ENCODE measurements around the gene LAPTM4A.
A peak's percentile ranks its signal among the peaks of the same experiment; 100 is the strongest.

DNA sequence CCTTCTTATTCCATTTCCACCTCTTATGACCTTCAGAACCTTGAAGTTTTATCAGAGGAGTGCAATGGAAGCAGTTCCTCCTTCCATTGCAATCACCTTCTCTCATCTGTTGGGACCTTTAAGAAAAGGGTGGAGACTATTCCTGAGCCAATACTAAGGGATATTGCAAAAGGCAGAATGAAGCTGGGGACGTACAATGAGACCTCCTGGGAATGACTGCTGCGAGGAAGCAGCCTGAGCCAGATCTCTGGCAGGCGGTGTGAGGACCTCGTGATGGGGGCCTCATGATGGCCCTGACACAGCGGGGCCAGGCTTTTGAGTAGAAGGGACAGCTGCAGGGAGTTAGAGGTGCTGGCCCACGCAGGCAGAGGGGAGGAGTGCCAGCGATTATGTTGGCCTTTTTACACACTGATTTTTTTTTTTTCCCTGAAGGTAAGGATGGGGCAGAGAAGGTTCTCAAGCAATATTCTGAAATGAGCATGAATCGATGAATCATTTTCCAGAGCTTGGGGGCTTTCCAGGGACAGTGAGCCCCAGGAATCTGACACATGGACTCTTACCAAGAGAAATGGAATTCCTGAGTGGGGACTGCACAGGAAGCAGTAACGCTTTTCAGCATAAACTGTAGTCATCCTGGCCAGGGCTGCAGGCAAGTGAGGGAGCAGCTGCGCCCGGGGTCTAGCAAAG lies 40.0 kb upstream of the LAPTM4A start:
- TF ChIP-seq, protein P1, sequence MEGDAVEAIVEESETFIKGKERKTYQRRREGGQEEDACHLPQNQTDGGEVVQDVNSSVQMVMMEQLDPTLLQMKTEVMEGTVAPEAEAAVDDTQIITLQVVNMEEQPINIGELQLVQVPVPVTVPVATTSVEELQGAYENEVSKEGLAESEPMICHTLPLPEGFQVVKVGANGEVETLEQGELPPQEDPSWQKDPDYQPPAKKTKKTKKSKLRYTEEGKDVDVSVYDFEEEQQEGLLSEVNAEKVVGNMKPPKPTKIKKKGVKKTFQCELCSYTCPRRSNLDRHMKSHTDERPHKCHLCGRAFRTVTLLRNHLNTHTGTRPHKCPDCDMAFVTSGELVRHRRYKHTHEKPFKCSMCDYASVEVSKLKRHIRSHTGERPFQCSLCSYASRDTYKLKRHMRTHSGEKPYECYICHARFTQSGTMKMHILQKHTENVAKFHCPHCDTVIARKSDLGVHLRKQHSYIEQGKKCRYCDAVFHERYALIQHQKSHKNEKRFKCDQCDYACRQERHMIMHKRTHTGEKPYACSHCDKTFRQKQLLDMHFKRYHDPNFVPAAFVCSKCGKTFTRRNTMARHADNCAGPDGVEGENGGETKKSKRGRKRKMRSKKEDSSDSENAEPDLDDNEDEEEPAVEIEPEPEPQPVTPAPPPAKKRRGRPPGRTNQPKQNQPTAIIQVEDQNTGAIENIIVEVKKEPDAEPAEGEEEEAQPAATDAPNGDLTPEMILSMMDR (IDR thresholded peaks at IDR 0.05), result no peak
- peak in 2 of 3 donors; percentile 8 to 24 for TF ChIP-seq POLR2AphosphoS5 (IDR thresholded peaks at IDR 0.05)
- no peak for TF ChIP-seq POLR2A (IDR thresholded peaks at IDR 0.05)

Data from stomach (tissue), 4 donors.